COLO668 (cell line): ENCODE data around the gene DTWD2.
"Not testable (repeated sequence)": the region's sequence is repeated elsewhere in the genome, so short reads cannot be mapped to it uniquely, and the experiment has no call there.

Source experiments
- DNase-seq: peaks from one replicate; lab custom pipeline; 2025; ENCODE audit not compliant: unreplicated experiment; lab: John Stamatoyannopoulos, UW

DTWD2 gene

DNA sequence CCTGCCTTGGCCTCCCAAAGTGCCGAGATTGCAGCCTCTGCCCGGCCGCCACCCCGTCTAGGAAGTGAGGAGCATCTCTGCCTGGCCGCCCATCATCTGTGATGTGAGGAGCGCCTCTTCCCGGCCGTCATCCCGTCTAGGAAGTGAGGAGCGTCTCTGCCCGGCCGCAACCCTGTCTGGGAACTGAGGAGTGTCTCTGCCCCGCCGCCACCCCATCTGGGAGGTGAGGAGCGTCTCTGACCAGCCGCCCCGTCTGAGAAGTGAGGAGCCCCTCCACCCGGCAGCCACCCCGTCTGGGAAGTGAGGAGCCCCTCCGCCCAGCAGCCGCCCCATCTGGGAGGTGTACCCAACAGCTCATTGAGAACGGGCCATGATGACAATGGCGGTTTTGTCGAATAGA lies 10.5 kb upstream of the DTWD2 start:
- DNase-seq, result not testable (repeated sequence)

DNA sequence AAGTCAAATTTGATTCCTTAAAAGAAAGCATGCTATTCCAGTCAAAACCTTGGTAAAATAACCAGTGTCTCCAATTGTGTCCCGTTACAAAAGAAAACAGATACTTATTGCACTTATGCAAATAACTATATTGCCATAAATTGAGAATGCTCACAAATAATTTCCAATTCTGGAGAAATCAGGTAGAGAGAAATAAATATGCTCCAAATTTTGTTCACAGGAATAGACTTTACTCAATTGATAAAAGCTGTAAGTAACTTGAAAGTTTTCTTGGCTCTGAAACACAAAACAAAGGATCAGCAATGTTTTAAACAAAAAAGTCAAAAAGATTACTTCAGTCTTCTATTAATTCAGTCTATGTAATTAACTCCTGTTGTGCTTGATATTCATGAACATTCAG lies 7.8 kb upstream of the DTWD2 start:
- no peak for DNase-seq

DNA sequence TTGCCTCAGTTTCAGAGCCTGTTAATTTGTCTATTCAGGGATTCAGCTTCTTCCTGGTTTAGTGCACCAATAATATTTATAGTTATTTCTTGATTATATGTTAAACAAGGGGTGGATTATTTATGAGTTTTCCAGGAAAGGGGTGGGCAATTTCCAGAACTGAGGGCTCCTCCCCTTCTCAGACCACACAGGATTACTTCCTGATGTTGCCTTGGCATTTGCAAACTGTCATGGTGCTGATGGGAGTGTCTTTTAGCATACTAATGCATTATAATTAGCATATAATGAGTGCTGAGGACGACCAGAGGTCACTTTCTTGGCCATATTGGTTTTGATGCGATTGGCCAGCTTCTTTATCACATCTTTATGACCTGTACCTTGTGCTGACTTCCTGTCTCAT lies 6.2 kb upstream of the DTWD2 start:
- DNase-seq, result no peak

DNA sequence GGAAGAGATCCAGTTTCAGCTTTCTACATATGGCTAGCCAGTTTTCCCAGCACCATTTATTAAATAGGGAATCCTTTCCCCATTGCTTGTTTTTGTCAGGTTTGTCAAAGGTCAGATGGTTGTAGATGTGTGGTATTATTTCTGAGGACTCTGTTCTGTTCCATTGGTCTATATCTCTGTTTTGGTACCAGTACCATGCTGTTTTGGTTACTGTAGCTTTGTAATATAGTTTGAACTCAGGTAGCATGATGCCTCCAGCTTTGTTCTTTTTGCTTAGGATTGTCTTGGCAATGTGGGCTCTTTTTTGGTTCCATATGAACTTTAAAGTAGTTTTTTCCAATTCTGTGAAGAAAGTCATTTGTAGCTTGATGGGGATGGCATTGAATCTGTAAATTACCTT lies 4.8 kb upstream of the DTWD2 start:
- DNase-seq, result not testable (repeated sequence)

DNA sequence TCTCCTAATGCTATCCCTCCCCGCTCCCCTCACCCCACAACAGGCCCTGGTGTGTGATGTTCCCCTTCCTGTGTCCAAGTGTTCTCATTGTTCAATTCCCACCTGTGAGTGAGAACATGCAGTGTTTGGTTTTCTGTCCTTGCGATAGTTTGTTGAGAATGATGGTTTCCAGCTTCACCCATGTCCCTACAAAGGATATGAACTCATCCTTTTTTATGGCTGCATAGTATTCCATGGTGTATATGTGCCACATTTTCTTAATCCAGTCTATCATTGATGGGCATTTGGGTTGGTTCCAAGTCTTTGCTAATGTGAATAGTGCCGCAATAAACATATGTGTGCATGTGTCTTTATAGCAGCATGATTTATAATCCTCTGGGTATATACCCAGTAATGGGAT lies 3.7 kb upstream of the DTWD2 start:
- not testable (repeated sequence) for DNase-seq

DNA sequence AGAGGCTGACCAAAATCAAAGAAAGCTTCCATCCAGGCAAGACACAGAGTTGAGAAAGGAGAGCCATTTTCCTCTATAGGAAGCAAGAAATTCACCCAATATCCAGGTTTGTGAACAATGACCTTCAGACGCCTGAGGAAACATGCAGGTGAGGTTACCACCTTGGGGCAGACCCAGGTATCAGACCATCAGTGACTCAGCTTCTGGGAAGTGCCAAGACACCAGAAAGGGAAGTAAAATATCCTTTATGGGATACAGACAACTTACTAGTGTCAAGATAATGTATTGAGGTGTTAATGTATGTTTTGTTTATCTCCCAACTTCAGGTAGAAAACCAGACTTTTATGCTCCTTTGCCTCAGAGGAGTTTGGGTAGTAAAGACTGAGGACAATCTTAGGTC lies 2.2 kb upstream of the DTWD2 start:
- no peak for DNase-seq

DNA sequence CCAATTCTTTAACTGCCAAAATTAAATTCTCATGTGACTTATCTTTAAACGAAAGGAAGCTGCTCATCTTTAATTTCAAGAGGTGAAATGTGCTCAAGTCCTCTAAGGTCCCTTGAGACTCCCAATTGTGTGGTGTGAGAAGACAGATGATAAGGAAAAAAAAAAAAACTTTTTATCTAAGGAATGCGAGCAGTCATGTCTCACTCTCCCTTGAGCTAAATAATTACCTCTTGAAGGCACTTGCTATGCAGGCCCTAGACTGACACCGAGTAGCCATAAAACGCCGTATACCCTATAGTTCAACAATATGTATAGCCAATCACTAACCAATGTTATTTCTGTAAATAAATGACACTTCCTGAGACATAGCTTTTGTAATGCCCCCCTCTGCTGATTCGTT lies 1.5 kb upstream of the DTWD2 start:
- no peak for DNase-seq

DNA sequence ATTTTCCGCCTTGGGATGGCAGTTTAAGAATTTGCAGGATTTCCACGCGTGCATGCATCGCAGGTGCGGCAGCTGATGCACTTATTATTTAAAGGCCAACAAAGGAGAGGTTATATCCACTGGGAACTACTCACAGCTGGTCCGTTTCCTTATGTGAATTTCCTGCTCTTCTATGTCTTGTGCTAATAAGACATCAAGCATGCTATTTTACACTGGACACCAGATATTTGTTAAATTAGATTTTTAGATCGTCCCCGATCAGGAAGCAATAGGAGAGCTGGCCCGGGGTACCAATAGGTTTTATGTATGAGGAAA lies 476 bp upstream of the DTWD2 start:
- DNase-seq, result peak; percentile 9

DNA sequence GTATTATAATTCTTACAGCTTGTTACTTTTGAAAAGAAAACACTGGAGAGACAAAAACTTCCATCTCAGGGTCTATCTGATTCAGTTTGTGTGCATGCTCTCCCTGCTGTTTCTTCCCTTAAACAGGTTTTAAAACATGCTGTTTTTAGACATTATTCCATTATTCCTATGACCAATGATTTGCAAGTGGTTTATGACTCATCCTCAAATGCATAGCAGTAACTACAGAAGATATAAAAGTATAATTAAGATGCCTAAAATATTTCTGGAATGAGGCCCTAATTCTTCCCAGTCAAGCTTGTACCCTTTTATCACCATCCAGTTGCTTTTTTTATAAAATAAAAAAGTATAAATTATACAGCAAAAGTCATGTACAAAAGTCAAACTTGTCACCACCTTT lies 3.7 kb downstream of the DTWD2 start:
- no peak for DNase-seq

DNA sequence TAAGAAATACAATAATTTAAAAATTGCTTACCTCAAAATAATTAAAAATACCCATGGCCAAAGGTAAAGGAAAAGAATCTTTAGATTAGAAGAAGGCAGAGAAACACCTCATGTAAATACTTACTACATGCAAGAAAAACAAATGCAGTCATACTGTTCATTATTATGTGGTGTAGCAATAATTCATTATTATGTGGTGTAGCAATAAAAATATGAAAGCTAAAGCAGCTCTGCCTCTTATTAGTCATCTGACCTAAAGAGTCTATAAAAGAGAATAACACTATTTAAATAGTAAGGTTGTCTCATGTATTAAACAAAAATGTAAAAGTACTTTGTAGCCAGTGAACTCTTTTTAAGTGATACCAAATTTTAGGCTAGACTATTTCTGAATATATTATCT lies 6.6 kb downstream of the DTWD2 start:
- DNase-seq, result no peak

DNA sequence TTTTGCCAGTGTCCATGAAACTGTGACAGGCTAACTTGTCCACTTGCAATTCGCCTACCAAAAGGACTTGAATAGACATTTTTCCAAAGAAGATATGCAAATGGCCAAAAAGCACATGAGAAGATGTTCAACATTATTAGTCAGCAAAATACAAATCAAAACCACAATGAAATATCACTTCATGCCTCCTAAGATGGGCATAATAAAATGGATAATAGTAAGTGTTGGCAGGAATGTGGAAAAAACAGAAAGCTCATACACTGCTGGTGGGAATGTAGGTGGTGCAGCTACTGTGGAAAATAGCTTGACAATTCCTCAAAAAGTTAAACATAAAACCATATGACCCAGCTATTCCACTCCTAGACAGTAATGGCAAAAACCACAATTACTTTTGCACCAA lies 7.9 kb downstream of the DTWD2 start:
- no peak for DNase-seq

DNA sequence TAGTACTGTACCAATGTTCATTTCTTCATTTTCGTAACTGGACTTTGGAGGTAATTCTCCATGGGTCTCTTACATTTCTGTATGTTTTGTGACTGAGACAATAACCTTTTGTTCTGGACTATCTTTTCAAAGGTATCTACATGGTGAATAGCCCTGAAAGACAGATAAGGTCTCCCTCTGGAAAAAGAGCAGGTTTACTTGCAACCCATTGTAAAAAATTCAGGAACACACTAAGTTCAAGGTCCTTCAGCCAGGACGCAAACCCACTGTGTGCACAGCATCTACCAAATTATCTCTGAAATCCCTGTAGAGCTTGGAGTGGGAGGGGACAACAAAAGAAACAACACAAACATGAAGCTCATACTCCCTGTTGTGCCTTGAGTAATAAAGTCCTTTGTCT lies 8.3 kb downstream of the DTWD2 start:
- no peak for DNase-seq

DNA sequence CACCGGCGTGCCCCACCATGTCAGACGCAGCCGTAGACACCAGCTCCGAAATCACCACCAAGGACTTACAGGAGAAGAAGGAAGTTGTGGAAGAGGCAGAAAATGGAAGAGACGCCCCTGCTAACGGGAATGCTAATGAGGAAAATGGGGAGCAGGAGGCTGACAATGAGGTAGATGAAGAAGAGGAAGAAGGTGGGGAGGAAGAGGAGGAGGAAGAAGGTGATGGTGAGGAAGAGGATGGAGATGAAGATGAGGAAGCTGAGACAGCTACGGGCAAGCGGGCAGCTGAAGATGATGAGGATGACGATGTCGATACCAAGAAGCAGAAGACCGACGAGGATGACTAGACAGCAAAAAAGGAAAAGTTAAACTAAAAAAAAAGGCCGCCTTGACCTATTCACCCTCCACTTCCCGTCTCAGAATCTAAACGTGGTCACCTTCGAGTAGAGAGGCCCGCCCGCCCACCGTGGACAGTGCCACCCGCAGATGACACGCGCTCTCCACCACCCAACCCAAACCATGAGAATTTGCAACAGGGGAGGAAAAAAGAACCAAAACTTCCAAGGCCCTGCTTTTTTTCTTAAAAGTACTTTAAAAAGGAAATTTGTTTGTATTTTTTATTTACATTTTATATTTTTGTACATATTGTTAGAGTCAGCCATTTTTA lies 14.4 kb downstream of the DTWD2 start:
- DNase-seq, result not testable (repeated sequence)

DNA sequence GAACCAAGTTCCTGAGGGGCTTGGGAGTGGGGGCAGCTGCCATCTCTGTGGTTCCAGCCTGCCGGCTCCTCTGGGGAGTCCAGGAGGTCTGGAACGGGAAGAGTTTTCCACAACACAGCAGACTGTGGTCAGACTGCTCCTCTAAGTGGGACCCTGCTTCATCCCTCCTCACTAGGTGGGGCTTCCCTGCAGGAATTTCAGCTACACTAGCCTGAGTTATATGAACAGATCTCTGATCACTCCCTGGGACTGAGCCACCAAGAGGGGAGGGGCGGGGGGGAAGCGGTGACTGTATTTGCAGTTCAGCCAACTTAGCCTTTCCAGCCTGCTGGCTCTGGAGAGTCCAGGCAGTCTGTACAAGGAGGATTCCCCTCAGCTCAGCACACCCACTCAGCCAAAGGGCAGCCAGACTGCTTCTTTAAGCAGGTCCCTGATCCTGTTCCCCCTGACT lies 19.4 kb downstream of the DTWD2 start:
- DNase-seq, result no peak

DNA sequence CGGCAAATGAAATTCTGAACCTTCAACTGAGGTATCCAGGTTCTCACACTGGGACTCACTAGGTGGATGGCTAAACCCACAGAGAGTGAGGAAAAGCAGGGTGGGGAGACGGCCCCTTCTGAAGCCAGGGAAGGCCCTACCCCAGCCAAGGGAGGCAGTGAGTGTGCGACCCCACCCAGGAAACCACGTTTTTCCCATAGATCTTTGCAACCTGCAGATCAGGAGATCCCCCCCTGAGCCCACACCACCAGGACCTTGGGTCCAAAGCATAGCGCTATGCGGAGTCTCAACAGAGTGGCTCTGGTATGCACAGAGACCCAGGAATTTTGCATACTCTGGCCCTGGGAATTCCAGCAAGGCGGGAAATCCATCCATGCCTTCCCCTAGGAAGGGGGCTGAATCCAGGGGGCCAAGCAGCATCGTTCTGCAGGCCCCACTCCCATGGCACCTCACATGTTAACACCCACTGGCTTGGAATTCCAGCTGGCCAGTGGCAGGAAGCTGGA lies 19.9 kb downstream of the DTWD2 start:
- no peak for DNase-seq

DNA sequence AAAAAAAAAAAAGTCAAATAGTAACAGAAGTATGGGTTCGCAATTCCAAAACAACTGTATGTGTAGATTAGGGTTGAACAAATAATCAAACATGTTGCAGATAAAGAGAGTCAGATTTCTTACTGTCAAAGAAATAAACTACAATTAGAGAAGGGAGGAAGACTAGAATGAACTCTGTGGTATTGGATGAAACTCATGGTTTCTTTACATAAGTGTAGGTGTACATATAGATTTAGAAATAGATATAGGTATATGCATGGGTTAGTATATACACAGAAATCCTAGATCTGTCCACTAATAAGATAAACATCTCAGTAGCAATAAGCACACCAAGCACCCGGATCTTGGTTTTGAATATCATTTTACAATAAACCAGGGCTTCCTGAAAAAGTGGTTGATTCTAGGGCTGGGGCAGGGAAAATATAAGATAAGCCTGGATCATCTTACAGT lies 21.3 kb downstream of the DTWD2 start:
- no peak for DNase-seq

DNA sequence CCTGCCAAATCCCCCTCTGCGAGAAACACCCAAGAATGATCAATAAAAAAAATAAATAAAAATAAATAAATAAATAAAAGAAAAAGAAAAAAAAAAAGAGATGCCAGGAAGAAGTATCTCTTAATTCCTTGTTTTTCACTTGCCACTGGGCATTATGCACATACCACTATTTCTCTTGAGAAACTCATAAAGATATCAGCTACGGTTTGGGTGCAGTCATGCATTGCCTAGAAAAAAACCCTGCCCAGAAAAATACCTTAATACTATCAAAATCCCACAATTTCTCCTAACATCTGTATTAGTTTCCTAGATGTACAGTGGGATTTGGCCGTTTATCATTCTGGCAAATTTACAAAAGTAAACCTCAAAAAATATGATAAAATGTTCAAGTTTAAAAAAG lies 22.5 kb downstream of the DTWD2 start:
- no peak for DNase-seq

DNA sequence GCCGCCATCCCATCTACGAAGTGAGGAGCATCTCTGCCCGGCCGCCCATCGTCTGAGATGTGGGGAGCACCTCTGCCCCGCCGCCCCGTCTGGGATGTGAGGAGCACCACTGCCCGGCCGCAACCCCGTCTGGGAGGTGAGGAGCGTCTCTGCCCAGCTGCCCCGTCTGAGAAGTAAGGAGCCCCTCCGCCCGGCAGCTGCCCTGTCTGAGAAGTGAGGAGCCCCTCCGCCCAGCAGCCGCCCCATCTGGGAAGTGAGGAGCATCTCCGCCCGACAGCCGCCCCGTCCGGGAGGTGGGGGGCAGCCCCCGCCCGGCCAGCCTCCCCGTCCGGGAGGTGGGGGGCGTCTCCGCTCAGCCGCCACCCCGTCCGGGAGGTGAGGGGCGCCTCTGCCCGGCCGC lies 23.4 kb downstream of the DTWD2 start:
- not testable (repeated sequence) for DNase-seq

DNA sequence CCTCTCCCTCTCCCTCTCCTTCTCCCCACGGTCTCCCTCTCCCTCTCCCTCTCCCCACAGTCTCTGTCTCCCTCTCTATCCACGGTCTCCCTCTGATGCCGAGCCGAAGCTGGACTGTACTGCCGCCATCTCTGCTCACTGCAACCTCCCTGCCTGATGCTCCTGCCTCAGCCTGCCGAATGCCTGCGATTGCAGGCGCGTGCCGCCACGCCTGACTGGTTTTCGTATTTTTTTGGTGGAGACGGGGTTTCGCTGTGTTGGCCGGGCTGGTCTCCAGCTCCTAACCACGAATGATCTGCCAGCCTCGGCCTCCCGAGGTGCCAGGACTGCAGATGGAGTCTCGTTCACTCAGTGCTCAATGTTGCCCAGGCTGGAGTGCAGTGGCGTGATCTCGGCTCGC lies 24.0 kb downstream of the DTWD2 start:
- DNase-seq, result not testable (repeated sequence)

DNA sequence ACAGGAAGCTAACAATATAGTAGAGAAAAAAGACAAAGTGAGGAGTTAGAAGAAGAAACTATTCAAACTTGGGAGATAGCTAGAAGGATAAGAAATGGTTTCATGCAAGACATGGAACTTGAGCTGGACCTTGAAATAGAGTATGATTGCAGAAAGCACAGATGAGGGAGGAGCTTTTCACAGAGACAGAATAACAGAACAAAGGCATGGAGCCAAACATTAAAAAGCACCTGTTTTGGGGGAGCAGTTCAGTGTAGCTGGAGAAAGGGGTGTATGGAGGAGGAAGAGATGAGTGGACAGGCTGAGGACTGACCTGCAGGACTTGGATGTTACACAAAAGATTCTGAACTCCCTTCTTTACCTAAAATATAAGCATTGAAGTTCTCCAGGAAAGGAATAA lies 25.2 kb downstream of the DTWD2 start:
- no peak for DNase-seq

DNA sequence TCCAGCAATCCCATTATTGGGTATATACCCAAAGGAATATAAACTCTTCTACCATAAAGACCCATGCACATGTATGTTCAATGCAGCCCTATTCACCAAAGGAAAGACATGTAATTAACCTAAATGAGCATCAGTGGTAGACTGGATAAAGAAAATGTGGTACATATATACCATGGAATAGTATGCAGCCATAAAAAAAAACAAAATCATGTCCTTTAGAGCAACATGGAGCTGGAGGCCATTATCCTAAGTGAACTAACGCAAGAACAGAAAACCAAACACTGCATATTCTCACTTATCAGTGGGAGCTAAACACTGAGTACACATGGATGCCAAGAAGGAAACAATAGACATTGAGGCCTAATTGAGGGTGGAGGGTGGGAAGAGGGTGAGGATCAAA lies 27.8 kb downstream of the DTWD2 start:
- DNase-seq, result no peak

DNA sequence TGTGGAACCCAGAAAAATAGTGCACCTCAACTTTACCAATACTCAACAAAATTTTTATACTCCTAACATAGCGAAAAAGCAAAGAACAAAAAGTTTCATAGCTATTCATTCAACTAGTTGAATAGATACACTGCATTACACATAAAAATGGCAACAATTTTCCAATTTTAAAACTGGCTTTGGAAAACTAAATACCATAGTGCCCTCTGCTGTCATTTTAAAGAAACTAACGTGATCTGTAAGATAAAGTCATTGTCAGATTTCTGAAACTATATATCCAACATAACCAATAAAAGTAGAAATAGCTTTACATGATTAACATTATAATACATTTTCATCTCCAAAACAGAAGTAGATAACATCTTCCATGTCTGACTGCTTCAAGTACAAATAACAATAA lies 31.6 kb downstream of the DTWD2 start:
- DNase-seq, result no peak

DNA sequence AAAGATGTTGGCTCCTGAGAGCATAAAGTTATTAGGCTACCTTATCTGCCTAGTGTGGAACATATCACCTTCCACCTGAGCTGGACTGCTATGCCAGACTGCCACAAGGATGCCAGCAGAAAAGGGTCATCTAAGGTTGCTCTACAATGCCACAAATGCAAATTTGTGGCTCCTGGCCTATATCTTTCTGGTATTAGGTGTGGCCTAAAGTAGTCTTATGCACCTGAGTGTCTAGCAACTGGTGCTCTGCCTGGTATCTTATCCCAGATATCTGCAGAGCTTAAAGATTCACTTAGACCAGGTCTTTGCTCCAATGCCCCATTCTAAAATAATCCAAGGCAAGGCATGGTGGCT lies 34.7 kb downstream of the DTWD2 start:
- no peak for DNase-seq
